Astrocyte (in vitro differentiated cells and primary cell): ENCODE data around the gene CYP19A1. TPM values are rescaled to one million over a fixed set of nuclear protein-coding genes. Genes with fewer than 3 reads are reported as not detected.

Experiments used
- DNase-seq: peaks from one replicate; pipeline ENCODE4 v3.0.0-alpha.2; 2010; ENCODE audit warnings: low read depth
- FAIRE-seq: peaks from 2 replicates; lab custom pipeline; 2011; peaks lifted over from hg19 to GRCh38; lab: Jason Lieb, UNC
- H2AFZ ChIP-seq: 2 replicates; pipeline ENCODE4 v1.6.0; 2012; ENCODE audit warnings: low read depth, low read length, inconsistent platforms
- H3K27ac ChIP-seq: 2 replicates; pipeline ENCODE4 v1.5.1; 2011; ENCODE audit warnings: low read depth, low read length, inconsistent platforms
- H3K27me3 ChIP-seq: 2 replicates; pipeline ENCODE4 v1.6.0; 2011; ENCODE audit warnings: low read length, inconsistent platforms; ENCODE audit not compliant: insufficient read depth
- H3K36me3 ChIP-seq: 2 replicates; pipeline ENCODE4 v1.5.1; 2011; ENCODE audit warnings: low read length, inconsistent platforms; ENCODE audit not compliant: insufficient read depth
- H3K4me1 ChIP-seq: 2 replicates; pipeline ENCODE4 v1.5.1; 2011; ENCODE audit warnings: low read length, inconsistent platforms; ENCODE audit not compliant: insufficient read depth
- H3K4me2 ChIP-seq: 2 replicates; pipeline ENCODE4 v1.6.0; 2012; ENCODE audit warnings: low read length, inconsistent platforms
- H3K4me3 ChIP-seq: 2 replicates; pipeline ENCODE4 v1.5.1; 2011; ENCODE audit warnings: low read depth, mild to moderate bottlenecking, low read length, inconsistent platforms; ENCODE audit not compliant: insufficient read depth
- H3K79me2 ChIP-seq: 2 replicates; pipeline ENCODE4 v1.6.0; 2012; ENCODE audit warnings: mild to moderate bottlenecking, low read length, inconsistent platforms; ENCODE audit not compliant: insufficient read depth
- H3K9ac ChIP-seq: 2 replicates; pipeline ENCODE4 v1.6.0; 2012; ENCODE audit warnings: mild to moderate bottlenecking, low read length, inconsistent platforms
- H3K9me3 ChIP-seq: 2 replicates; pipeline ENCODE4 v1.5.1; 2012; ENCODE audit warnings: low read depth, mild to moderate bottlenecking, low read length, inconsistent platforms; ENCODE audit not compliant: insufficient read depth
- H4K20me1 ChIP-seq: 2 replicates; pipeline ENCODE4 v1.6.0; 2012; ENCODE audit warnings: low read length, inconsistent platforms; ENCODE audit not compliant: insufficient read depth
- H3K27ac Mint-ChIP-seq: one replicate; pipeline ENCODE4 v1.8.0; 2021; ENCODE audit warnings: mild to moderate bottlenecking, mixed read lengths; ENCODE audit not compliant: unreplicated experiment
- H3K27me3 Mint-ChIP-seq: one replicate; pipeline ENCODE4 v1.8.0; 2021; ENCODE audit warnings: low read depth, mixed read lengths; ENCODE audit not compliant: unreplicated experiment
- H3K36me3 Mint-ChIP-seq: one replicate; pipeline ENCODE4 v1.8.0; 2021; ENCODE audit warnings: low read depth, mixed read lengths; ENCODE audit not compliant: unreplicated experiment
- H3K4me1 Mint-ChIP-seq: one replicate; pipeline ENCODE4 v1.8.0; 2021; ENCODE audit warnings: low read depth, mixed read lengths; ENCODE audit not compliant: unreplicated experiment
- H3K4me3 Mint-ChIP-seq: one replicate; pipeline ENCODE4 v1.8.0; 2021; ENCODE audit warnings: mild to moderate bottlenecking, moderate library complexity, mixed read lengths; ENCODE audit not compliant: unreplicated experiment
- H3K9me3 Mint-ChIP-seq: one replicate; pipeline ENCODE4 v1.8.0; 2021; ENCODE audit warnings: mild to moderate bottlenecking, mixed read lengths; ENCODE audit not compliant: unreplicated experiment
- CTCF ChIP-seq: IDR thresholded peaks from 2 replicates; pipeline ENCODE4 v1.5.1; 2011; ENCODE audit warnings: low read depth, mild to moderate bottlenecking, inconsistent platforms, low read length, moderate library complexity; ENCODE audit not compliant: insufficient read depth
- EZH2 ChIP-seq: IDR thresholded peaks from 2 replicates; pipeline ENCODE4 v1.6.1; 2012; ENCODE audit warnings: mild to moderate bottlenecking, low read length, inconsistent platforms; ENCODE audit not compliant: insufficient read depth
- total RNA-seq: library from RNA; stranded (reverse); gene quantifications from 2 replicates; pipeline ENCODE4 v1.2.1, GENCODE V29; 2021

Gene CYP19A1
- total RNA-seq, 1 donor from 2014 or later: 0.75 TPM

GRCh38 chr15:51265037-51265555 lies 73.3 kb downstream of the CYP19A1 start:
- Mint-ChIP-seq H3K27ac (no peak overlapping the region), H3K9me3 (peaks cover 2% of the 10 kb centered on the region), H3K4me1 (peaks cover 3% of the 10 kb centered on the region), H3K36me3 (no peaks in the 10 kb centered on the region), H3K4me3 (no peak overlapping the region), H3K27me3 (peaks cover 30% of the 10 kb centered on the region)
- Histone ChIP-seq H3K79me2 (no peaks in the 10 kb centered on the region), H2AFZ (no peak overlapping the region), H3K27me3 (peaks cover 36% of the 10 kb centered on the region), H3K9ac (no peak overlapping the region), H3K4me1 (peaks cover 3% of the 10 kb centered on the region), H3K4me3 (no peak overlapping the region), H3K4me2 (no peak overlapping the region), H3K36me3 (no peaks in the 10 kb centered on the region), H4K20me1 (no peaks in the 10 kb centered on the region), H3K9me3 (no peaks in the 10 kb centered on the region), H3K27ac (no peak overlapping the region)
- no peak for TF ChIP-seq EZH2
- no peak for TF ChIP-seq CTCF
- FAIRE-seq: no peak
- no peak for DNase-seq

- Mint-ChIP-seq H3K9me3 (peaks cover 2% of the 10 kb centered on the region), H3K27me3 (peaks cover 34% of the 10 kb centered on the region), H3K4me3 (no peak overlapping the region), H3K36me3 (no peaks in the 10 kb centered on the region), H3K4me1 (peaks cover 3% of the 10 kb centered on the region), H3K27ac (no peak overlapping the region)
- no peaks in the 10 kb centered on the region for H3K36me3 ChIP-seq
- H2AFZ ChIP-seq: no peak overlapping the region
- DNase-seq (no peak), FAIRE-seq (no peak)
- no peaks in the 10 kb centered on the region for H4K20me1 ChIP-seq
- H3K9me3 ChIP-seq: no peaks in the 10 kb centered on the region
- no peak for TF ChIP-seq EZH2
- no peak for TF ChIP-seq CTCF
- no peak overlapping the region for H3K4me2 ChIP-seq
- H3K27me3 ChIP-seq: peaks cover 38% of the 10 kb centered on the region
- no peak overlapping the region for H3K27ac ChIP-seq
- H3K79me2 ChIP-seq: no peaks in the 10 kb centered on the region
- no peak overlapping the region for H3K4me3 ChIP-seq
- peaks cover 3% of the 10 kb centered on the region for H3K4me1 ChIP-seq
- H3K9ac ChIP-seq: no peak overlapping the region
These were observed 74.7 kb downstream of the CYP19A1 start for GRCh38 chr15:51263726-51264125.

- TF ChIP-seq CTCF (no peak), EZH2 (no peak)
- no peak overlapping the region for H3K4me2 ChIP-seq
- H3K36me3 ChIP-seq: no peaks in the 10 kb centered on the region
- DNase-seq: no peak
- H3K9me3 Mint-ChIP-seq: peaks cover 3% of the 10 kb centered on the region
- H3K4me3 ChIP-seq: no peak overlapping the region
- no peak overlapping the region for H3K9ac ChIP-seq
- H2AFZ ChIP-seq: no peak overlapping the region
- no peaks in the 10 kb centered on the region for H3K79me2 ChIP-seq
- no peak overlapping the region for H3K27ac Mint-ChIP-seq
- H3K36me3 Mint-ChIP-seq: no peaks in the 10 kb centered on the region
- H3K9me3 ChIP-seq: no peaks in the 10 kb centered on the region
- no peaks in the 10 kb centered on the region for H4K20me1 ChIP-seq
- H3K27me3 ChIP-seq: peaks cover 35% of the 10 kb centered on the region
- no peak for FAIRE-seq
- H3K4me3 Mint-ChIP-seq: no peak overlapping the region
- peaks cover 3% of the 10 kb centered on the region for H3K4me1 ChIP-seq
- no peak overlapping the region for H3K27ac ChIP-seq
- H3K4me1 Mint-ChIP-seq: peaks cover 3% of the 10 kb centered on the region
- H3K27me3 Mint-ChIP-seq: peaks cover 35% of the 10 kb centered on the region
These were observed 75.3 kb downstream of the CYP19A1 start for GRCh38 chr15:51263116-51263515.
